OCI-LY7 (cell line): ENCODE data around the gene PBX2. TPM values are rescaled to one million over a fixed set of nuclear protein-coding genes. Genes with fewer than 3 reads are reported as not detected.

Experiments used
- BruUV-seq: library from RNA; stranded (reverse); fragments of 400-500 nt; replicated peaks from 2 replicates; lab custom pipeline; 2021; lab: Mats Ljungman, UMichigan
- CTCF ChIA-PET: fragments of 300-600 bp; sonication (Branson Sonifier 250); formaldehyde crosslinking; loops from one replicate; lab custom pipeline; 2022; ENCODE audit warnings: antibody characterized with exemption; ENCODE audit not compliant: unreplicated experiment; lab: Charles Lee
- POLR2A ChIA-PET: fragments of 300-600 bp; sonication (Branson Sonifier 250); formaldehyde crosslinking; loops from one replicate; lab custom pipeline; 2022; ENCODE audit warnings: antibody characterized with exemption; lab: Charles Lee
- DNase-seq: peaks from one replicate; pipeline ENCODE4 v3.0.0-alpha.2; 2015; ENCODE audit warnings: low spot score
- H2AFZ ChIP-seq: fragments of 200-600 bp; sonication (generic), shearing (Covaris generic); 2 replicates; pipeline ENCODE4 v1.6.1; 2014; ENCODE audit warnings: mild to moderate bottlenecking, antibody characterized with exemption, low read length, moderate library complexity
- H3K27ac ChIP-seq: fragments of 200-600 bp; sonication (generic); 2 replicates; pipeline ENCODE4 v1.5.1; 2014; ENCODE audit warnings: mixed run types, low read depth, mild to moderate bottlenecking, moderate library complexity, low read length, inconsistent platforms; ENCODE audit not compliant: poor library complexity, severe bottlenecking
- H3K36me3 ChIP-seq: fragments of 200-600 bp; sonication (generic); 2 replicates; pipeline ENCODE4 v1.6.1; 2014; ENCODE audit warnings: mild to moderate bottlenecking, antibody characterized with exemption, low read length, moderate library complexity, mixed read lengths; ENCODE audit not compliant: insufficient read depth
- H3K4me1 ChIP-seq: fragments of 200-600 bp; sonication (generic); 2 replicates; pipeline ENCODE4 v1.5.1; 2014; ENCODE audit warnings: mild to moderate bottlenecking, low read length; ENCODE audit not compliant: insufficient read depth, poor library complexity, severe bottlenecking
- H3K4me2 ChIP-seq: fragments of 200-600 bp; sonication (generic); 2 replicates; pipeline ENCODE4 v1.6.1; 2014; ENCODE audit warnings: mild to moderate bottlenecking, low read length
- H3K4me3 ChIP-seq: fragments of 200-600 bp; sonication (generic); 2 replicates; pipeline ENCODE4 v1.5.1; 2014; ENCODE audit warnings: mild to moderate bottlenecking, low read depth, low read length; ENCODE audit not compliant: poor library complexity, severe bottlenecking
- H3K79me2 ChIP-seq: fragments of 200-600 bp; sonication (generic); 2 replicates; pipeline ENCODE4 v1.6.1; 2016; ENCODE audit warnings: low read depth, mild to moderate bottlenecking, low read length, moderate library complexity, mixed read lengths; ENCODE audit not compliant: insufficient read depth
- H3K9me2 ChIP-seq: fragments of 200-600 bp; sonication (generic); 2 replicates; pipeline ENCODE4 v1.6.1; 2016; ENCODE audit warnings: mild to moderate bottlenecking, low read length, mixed read lengths; ENCODE audit not compliant: insufficient read depth
- H3K9me3 ChIP-seq: fragments of 200-600 bp; sonication (generic); 2 replicates; pipeline ENCODE4 v1.6.1; 2014; ENCODE audit warnings: mild to moderate bottlenecking, mixed run types, low read length, mixed read lengths
- H4K20me1 ChIP-seq: fragments of 200-600 bp; sonication (generic); 2 replicates; pipeline ENCODE4 v1.6.1; 2014; ENCODE audit warnings: mild to moderate bottlenecking, antibody characterized with exemption, low read length, moderate library complexity, mixed read lengths; ENCODE audit not compliant: insufficient read depth
- EZH2phosphoT487 ChIP-seq: fragments of 200-600 bp; sonication (generic); IDR thresholded peaks from 2 replicates; pipeline ENCODE4 v1.6.1; 2018; ENCODE audit warnings: low read depth, borderline replicate concordance, mild to moderate bottlenecking, mixed run types, antibody characterized with exemption, low read length, moderate library complexity, mixed read lengths
- intact Hi-C: fragments of 100-400 bp; cut with micrococcal nuclease; formaldehyde crosslinking; loops from one replicate; pipeline ENCODE4 v1.10.0; 2022; ENCODE audit not compliant: unreplicated experiment
- total RNA-seq, 2 experiments: library from RNA; depleted of rRNA in 1 of 2; stranded (reverse); fragments of >200 nt in 1 of 2; shearing (Covaris generic) in 1 of 2; gene quantifications; 2 replicates each; pipeline ENCODE4 v1.2.3, GENCODE V29; 2014 to 2022
- TF ChIP-seq, protein P1 (sequence below): fragments of 200-600 bp; sonication (generic); conservative IDR thresholded peaks from 2 replicates; pipeline ENCODE4 v1.5.1; 2014; ENCODE audit warnings: mild to moderate bottlenecking, antibody characterized with exemption, low read length, moderate library complexity, mixed read lengths

Gene PBX2
- total RNA-seq, 2 experiments from 2014 or later = 23.1 to 80.5 TPM

DNA sequence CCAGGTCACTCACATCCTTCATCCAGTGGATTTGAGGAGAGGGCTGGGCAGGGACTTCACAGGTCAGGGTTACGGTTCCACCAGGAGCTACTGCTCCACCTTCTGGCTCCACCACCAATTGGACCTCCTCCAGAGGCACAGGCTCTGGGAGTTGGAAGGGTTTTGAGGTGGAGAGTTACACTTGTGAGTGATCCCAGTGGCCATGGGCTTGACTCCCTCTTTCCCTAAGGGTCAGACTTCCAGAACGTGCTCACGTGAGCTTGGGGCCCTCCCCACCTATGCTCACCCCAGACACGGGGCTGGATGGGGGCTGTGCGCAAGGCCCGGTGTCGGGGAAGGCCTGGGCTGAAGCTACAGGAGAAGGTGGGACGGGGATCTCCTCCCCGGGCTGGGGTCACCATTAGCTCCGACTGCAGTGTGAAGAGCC is 7.4 kb downstream of the PBX2 start:
- Histone ChIP-seq H4K20me1 (no peaks in the 10 kb centered on the region), H3K9me3 (no peaks in the 10 kb centered on the region), H3K9me2 (no peaks in the 10 kb centered on the region), H3K4me2 (no peak overlapping the region), H3K27ac (no peak overlapping the region), H3K4me1 (peaks cover 31% of the 10 kb centered on the region), H3K36me3 (peaks cover 52% of the 10 kb centered on the region), H3K79me2 (no peaks in the 10 kb centered on the region; the same call in 1 of the 2 replicates), H3K4me3 (no peak overlapping the region), H2AFZ (no peak overlapping the region)
- DNase-seq = no peak
- ChIA-PET CTCF (no interaction called here), POLR2A (no interaction called here)
- intact Hi-C loops = no loop called here
- TF ChIP-seq, protein P1, sequence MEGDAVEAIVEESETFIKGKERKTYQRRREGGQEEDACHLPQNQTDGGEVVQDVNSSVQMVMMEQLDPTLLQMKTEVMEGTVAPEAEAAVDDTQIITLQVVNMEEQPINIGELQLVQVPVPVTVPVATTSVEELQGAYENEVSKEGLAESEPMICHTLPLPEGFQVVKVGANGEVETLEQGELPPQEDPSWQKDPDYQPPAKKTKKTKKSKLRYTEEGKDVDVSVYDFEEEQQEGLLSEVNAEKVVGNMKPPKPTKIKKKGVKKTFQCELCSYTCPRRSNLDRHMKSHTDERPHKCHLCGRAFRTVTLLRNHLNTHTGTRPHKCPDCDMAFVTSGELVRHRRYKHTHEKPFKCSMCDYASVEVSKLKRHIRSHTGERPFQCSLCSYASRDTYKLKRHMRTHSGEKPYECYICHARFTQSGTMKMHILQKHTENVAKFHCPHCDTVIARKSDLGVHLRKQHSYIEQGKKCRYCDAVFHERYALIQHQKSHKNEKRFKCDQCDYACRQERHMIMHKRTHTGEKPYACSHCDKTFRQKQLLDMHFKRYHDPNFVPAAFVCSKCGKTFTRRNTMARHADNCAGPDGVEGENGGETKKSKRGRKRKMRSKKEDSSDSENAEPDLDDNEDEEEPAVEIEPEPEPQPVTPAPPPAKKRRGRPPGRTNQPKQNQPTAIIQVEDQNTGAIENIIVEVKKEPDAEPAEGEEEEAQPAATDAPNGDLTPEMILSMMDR = no peak
- no peak for TF ChIP-seq EZH2phosphoT487
- no TSS peak for BruUV-seq

DNA sequence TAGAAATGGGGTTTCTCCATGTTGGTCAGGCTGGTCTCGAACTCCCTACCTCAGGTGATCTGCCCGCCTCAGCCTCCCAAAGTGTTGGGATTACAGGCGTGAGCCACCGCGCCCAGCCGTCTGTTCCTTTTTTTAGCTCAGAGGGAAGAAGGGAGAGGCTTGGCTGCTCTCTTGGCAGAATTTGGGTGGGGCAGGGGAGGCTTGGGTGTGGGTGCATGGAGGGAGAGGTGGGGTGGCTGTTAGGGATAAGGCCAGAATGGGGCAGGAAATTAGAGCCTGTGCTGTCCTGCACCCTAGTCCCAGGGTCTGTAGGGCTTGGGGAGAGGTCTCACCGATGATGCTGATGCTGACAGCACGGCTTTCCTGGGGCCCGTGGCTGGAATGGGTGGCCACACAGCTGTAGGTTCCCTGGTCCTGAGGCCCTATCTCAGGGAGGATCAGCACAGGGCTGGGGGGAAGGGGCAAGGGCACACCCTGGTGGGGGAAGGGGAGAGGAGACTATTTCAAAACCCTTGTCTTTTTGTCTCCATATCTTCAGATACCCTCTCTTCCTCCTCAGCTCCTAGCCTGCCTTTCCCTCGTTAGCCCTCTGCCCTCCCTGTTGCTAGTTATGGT is 8.0 kb downstream of the PBX2 start:
- no peak for DNase-seq
- Histone ChIP-seq H4K20me1 (no peaks in the 10 kb centered on the region), H3K4me2 (no peak overlapping the region), H2AFZ (no peak overlapping the region), H3K36me3 (peaks cover 47% of the 10 kb centered on the region), H3K9me2 (no peaks in the 10 kb centered on the region), H3K4me3 (no peak overlapping the region), H3K9me3 (no peaks in the 10 kb centered on the region), H3K79me2 (no peaks in the 10 kb centered on the region; the same call in 1 of the 2 replicates), H3K27ac (no peak overlapping the region), H3K4me1 (peaks cover 31% of the 10 kb centered on the region)
- intact Hi-C loops = no loop called here
- ChIA-PET CTCF (no interaction called here), POLR2A (interaction anchor here (1.1 kb wide), 1 partner anchor 11 kb away, joined by 3 read pairs; the partner anchor contains the start of gene GPSM3)
- BruUV-seq = no TSS peak
- no peak for TF ChIP-seq EZH2phosphoT487
- TF ChIP-seq, protein P1 = 0 out of 2 replicates have a peak, but pooled peaks have one; percentile 21

DNA sequence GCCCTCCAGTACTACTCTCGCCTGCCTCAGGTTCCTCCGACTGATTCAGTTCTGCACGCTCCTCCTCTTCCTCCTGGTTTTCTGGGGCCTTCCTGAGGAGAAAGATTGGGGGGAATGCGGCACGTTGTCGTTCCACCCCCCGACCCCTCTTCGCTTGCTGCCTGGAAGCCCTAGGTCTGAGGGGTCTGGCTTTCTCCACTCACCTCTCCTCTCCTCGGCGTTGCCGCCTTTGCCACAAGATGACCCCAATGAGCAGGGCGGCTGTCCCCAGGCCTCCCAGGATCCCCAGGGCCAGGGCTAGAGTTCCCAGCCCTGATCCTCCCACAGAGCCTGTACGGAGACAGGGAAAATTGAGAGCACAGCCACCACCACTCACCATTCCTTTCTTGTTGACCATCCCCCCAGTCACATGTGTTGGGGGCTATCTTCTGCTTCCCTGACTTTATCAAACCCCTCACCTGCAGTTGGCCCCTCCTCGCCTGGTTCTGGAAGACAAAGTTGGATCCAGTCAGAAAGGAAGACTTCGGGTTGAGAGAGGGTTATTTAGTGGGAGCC is 8.8 kb downstream of the PBX2 start:
- no peaks in the 10 kb centered on the region for H4K20me1 ChIP-seq
- ChIA-PET POLR2A (interaction anchor here (1.1 kb wide), 1 partner anchor 12 kb away, joined by 3 read pairs; the partner anchor contains the start of gene GPSM3), CTCF (no interaction called here)
- H3K9me3 ChIP-seq = no peaks in the 10 kb centered on the region
- H3K27ac ChIP-seq = no peak overlapping the region
- intact Hi-C loops = no loop called here
- no peaks in the 10 kb centered on the region; the same call in 1 of the 2 replicates for H3K79me2 ChIP-seq
- no peak for DNase-seq
- H3K36me3 ChIP-seq = peaks cover 39% of the 10 kb centered on the region
- H3K4me2 ChIP-seq = no peak overlapping the region
- no peak overlapping the region for H3K4me3 ChIP-seq
- no TSS peak for BruUV-seq
- H3K9me2 ChIP-seq = no peaks in the 10 kb centered on the region
- H2AFZ ChIP-seq = no peak overlapping the region
- H3K4me1 ChIP-seq = peaks cover 31% of the 10 kb centered on the region
- TF ChIP-seq EZH2phosphoT487 = no peak
- TF ChIP-seq, protein P1 = no peak
